GM12801 (cell line): Measurements from ENCODE around the gene VAX1.

Experiments used
- CTCF ChIP-seq: IDR thresholded peaks from one replicate; pipeline ENCODE4 v1.5.1; 2011; ENCODE audit warnings: control low read depth; ENCODE audit not compliant: insufficient read length; ENCODE audit errors: extremely low read depth

The VAX1 gene

GRCh38 chr10:117174439-117175214 is 36.6 kb upstream of the VAX1 start:
- TF ChIP-seq CTCF = peak; percentile 40

- no peak for TF ChIP-seq CTCF
Observed at GRCh38 chr10:117170244-117170643, 32.2 kb upstream of the VAX1 start.

GRCh38 chr10:117169480-117169879 is 31.4 kb upstream of the VAX1 start:
- TF ChIP-seq CTCF = no peak

GRCh38 chr10:117168729-117169128 is 30.7 kb upstream of the VAX1 start:
- no peak for TF ChIP-seq CTCF

GRCh38 chr10:117167789-117168674 is 30.0 kb upstream of the VAX1 start:
- TF ChIP-seq CTCF = no peak

GRCh38 chr10:117167346-117167788 is 29.3 kb upstream of the VAX1 start:
- no peak for TF ChIP-seq CTCF
